Hematopoietic multipotent progenitor cell treated with erythropoietin and hydrocortisone succinate and interleukin-3 and kit ligand, for 4 days (in vitro differentiated cells): ENCODE measurements around the gene KCND2.
"Not testable (repeated sequence)": the region's sequence is repeated elsewhere in the genome, so short reads cannot be mapped to it uniquely, and the experiment has no call there.

Experiments used
- DNase-seq: peaks from one replicate; pipeline ENCODE4 v3.0.0-alpha.2; 2015

The KCND2 gene

GRCh38 chr7:120502825-120503224, 229.8 kb downstream of the KCND2 start:
- DNase-seq = no peak

GRCh38 chr7:120504386-120504785, 231.4 kb downstream of the KCND2 start:
- DNase-seq = no peak

- DNase-seq = no peak
These were observed 232.8 kb downstream of the KCND2 start for GRCh38 chr7:120505770-120506169.

- no peak for DNase-seq
These were observed 239.7 kb downstream of the KCND2 start for GRCh38 chr7:120512701-120513100.

GRCh38 chr7:120519224-120519623, 246.2 kb downstream of the KCND2 start:
- DNase-seq = no peak

GRCh38 chr7:120521761-120522737, 249.1 kb downstream of the KCND2 start:
- no peak for DNase-seq

GRCh38 chr7:120523985-120524384, 251.0 kb downstream of the KCND2 start:
- no peak for DNase-seq

- no peak for DNase-seq
These were observed 254.0 kb downstream of the KCND2 start for GRCh38 chr7:120526902-120527509.

GRCh38 chr7:120529736-120530135, 256.8 kb downstream of the KCND2 start:
- DNase-seq = no peak

GRCh38 chr7:120538335-120538734, 265.4 kb downstream of the KCND2 start:
- DNase-seq = no peak

- no peak for DNase-seq
These were observed 266.3 kb downstream of the KCND2 start for GRCh38 chr7:120539321-120539720.

- DNase-seq = no peak
These were observed 274.6 kb downstream of the KCND2 start for GRCh38 chr7:120547605-120548004.

GRCh38 chr7:120550494-120551048, 277.6 kb downstream of the KCND2 start:
- peak; percentile 13 for DNase-seq

- DNase-seq = no peak
These were observed 280.5 kb downstream of the KCND2 start for GRCh38 chr7:120553491-120553890.

GRCh38 chr7:120554960-120555571, 282.1 kb downstream of the KCND2 start:
- peak; percentile 71 for DNase-seq

GRCh38 chr7:120564145-120564544, 291.2 kb downstream of the KCND2 start:
- DNase-seq = no peak

- DNase-seq = no peak
These were observed 294.2 kb downstream of the KCND2 start for GRCh38 chr7:120567204-120567603.

GRCh38 chr7:120578657-120579056, 305.7 kb downstream of the KCND2 start:
- not testable (repeated sequence) for DNase-seq

GRCh38 chr7:120582916-120583315, 309.9 kb downstream of the KCND2 start:
- no peak for DNase-seq

GRCh38 chr7:120583899-120584586, 311.1 kb downstream of the KCND2 start:
- DNase-seq = no peak

- no peak for DNase-seq
These were observed 313.6 kb downstream of the KCND2 start for GRCh38 chr7:120586571-120586970.

GRCh38 chr7:120587243-120587642, 314.3 kb downstream of the KCND2 start:
- no peak for DNase-seq

GRCh38 chr7:120588416-120588815, 315.4 kb downstream of the KCND2 start:
- no peak for DNase-seq
